Muscle of arm (tissue), 14 donors: Measurements from ENCODE around the gene PGK2. TPM values are rescaled to one million over a fixed set of nuclear protein-coding genes. Genes with fewer than 3 reads are reported as not detected.
"Not testable (repeated sequence)": the region's sequence is repeated elsewhere in the genome, so short reads cannot be mapped to it uniquely, and the experiment has no call there.

Experiments used
- DNase-seq: peaks from one replicate; pipeline ENCODE4 v3.0.0-alpha.2; 2013
- long read RNA-seq, 11 donors: transcript quantifications; one replicate each; lab custom pipeline, GENCODE V29; 2026
- polyA plus RNA-seq, 12 donors: library from polyadenylated mRNA; unstranded; fragments of 120-200 nt; gene quantifications; one replicate each; pipeline ENCODE4 v1.2.1, GENCODE V29; 2013; ENCODE audit not compliant: insufficient read length in 12 of 12

Gene PGK2
- polyA plus RNA-seq: not detected
- long read RNA-seq, donor 1, partial matches to known transcripts: 23 of 35 reads
- long read RNA-seq, donor 1, other reads (novel, unspliced or antisense): 12 of 35 reads
- long read RNA-seq, donor 2: 0 reads
- long read RNA-seq, donor 3: 0 reads
- long read RNA-seq, donor 4: 0 reads
- long read RNA-seq, donor 5: 0 reads
- long read RNA-seq, donor 6: 0 reads
- long read RNA-seq, donor 7: 0 reads
- long read RNA-seq, donor 8: 0 reads
- long read RNA-seq, donor 9: 0 reads
- long read RNA-seq, donor 10: 0 reads
- long read RNA-seq, donor 11: 0 reads

GRCh38 chr6:49787176-49787575 is at the start of gene PGK2:
Gene PGK2 (minus strand): TSS chr6:49787285. CDS start chr6:49787187, 98 bp downstream.
- DNase-seq: no peak

GRCh38 chr6:49835140-49835539 is 48.1 kb upstream of the PGK2 start:
- no peak for DNase-seq

- no peak for DNase-seq
These were observed 46.3 kb upstream of the PGK2 start for GRCh38 chr6:49833386-49833785.

GRCh38 chr6:49826743-49827406 is 39.8 kb upstream of the PGK2 start:
- no peak for DNase-seq

- DNase-seq: no peak
These were observed 28.1 kb upstream of the PGK2 start for GRCh38 chr6:49815166-49815565.

GRCh38 chr6:49813248-49813647 is 26.2 kb upstream of the PGK2 start:
- no peak for DNase-seq

- DNase-seq: no peak
These were observed 19.1 kb upstream of the PGK2 start for GRCh38 chr6:49806145-49806544.

GRCh38 chr6:49805246-49805645 is 18.2 kb upstream of the PGK2 start:
- DNase-seq: no peak

- no peak for DNase-seq
These were observed 14.4 kb upstream of the PGK2 start for GRCh38 chr6:49801525-49801924.

GRCh38 chr6:49799090-49799489 is 12.0 kb upstream of the PGK2 start:
- DNase-seq: no peak

- DNase-seq: not testable (repeated sequence)
These were observed 9.9 kb upstream of the PGK2 start for GRCh38 chr6:49796842-49797455.

- DNase-seq: no peak
These were observed 3.3 kb upstream of the PGK2 start for GRCh38 chr6:49790341-49790740.

GRCh38 chr6:49784272-49784671 is 2.8 kb downstream of the PGK2 start:
- no peak for DNase-seq

GRCh38 chr6:49782725-49783124 is 4.4 kb downstream of the PGK2 start:
- DNase-seq: no peak

GRCh38 chr6:49782293-49782692 is 4.8 kb downstream of the PGK2 start:
- no peak for DNase-seq

- DNase-seq: no peak
These were observed 10.6 kb downstream of the PGK2 start for GRCh38 chr6:49776444-49776843.

- no peak for DNase-seq
These were observed 12.0 kb downstream of the PGK2 start for GRCh38 chr6:49775043-49775442.

- DNase-seq: no peak
These were observed 14.8 kb downstream of the PGK2 start for GRCh38 chr6:49772285-49772684.

GRCh38 chr6:49766762-49767161 is 20.3 kb downstream of the PGK2 start:
- DNase-seq: no peak

GRCh38 chr6:49764571-49765236 is 22.4 kb downstream of the PGK2 start:
- no peak for DNase-seq

- no peak for DNase-seq
These were observed 42.8 kb downstream of the PGK2 start, which contains the start of gene CRISP3 for GRCh38 chr6:49744259-49744658. Gene CRISP3 (minus strand): TSS chr6:49744388. CDS start chr6:49744367, 21 bp downstream.

- DNase-seq: no peak
These were observed 43.7 kb downstream of the PGK2 start for GRCh38 chr6:49743429-49743828.
